ENCODE results near the gene WAPL. TPM values are rescaled to one million over a fixed set of nuclear protein-coding genes. Genes with fewer than 3 reads are reported as not detected.
"Not testable (repeated sequence)": the region's sequence is repeated elsewhere in the genome, so short reads cannot be mapped to it uniquely, and the experiment has no call there.

The WAPL gene
- total RNA-seq, 2 experiments from 2014 or later = 51.1 to 75.7 TPM

DNA sequence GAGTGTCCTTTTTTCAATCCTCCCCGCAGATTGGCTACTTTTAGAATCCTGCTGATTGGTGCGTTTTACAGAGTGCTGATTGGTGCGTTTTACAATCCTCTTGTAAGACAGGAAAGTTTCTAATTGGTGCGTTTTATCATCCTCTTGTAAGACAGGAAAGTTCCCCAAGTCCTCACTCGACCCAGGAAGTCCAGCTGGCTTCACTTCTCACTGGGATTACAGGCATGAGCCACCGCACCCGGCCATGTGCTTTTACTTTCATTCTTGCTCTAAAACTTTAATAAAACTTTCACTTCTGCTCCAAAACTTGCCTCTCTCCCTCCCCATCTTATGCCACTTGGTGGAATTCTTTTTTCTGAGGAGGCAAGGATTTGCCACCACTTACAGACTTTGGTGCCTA, 17.0 kb upstream of the WAPL start:
- POLR2A ChIA-PET = interaction anchor here (1.7 kb wide), 1 partner anchor 138 kb away, joined by 3 read pairs; no protein-coding TSS in a partner anchor
- no peaks in the 10 kb centered on the region for H3K36me3 ChIP-seq (ENCODE audit: insufficient read depth, low read length)
- no peak overlapping the region for H3K4me2 ChIP-seq (ENCODE audit: low read length)
- no peak for DNase-seq (ENCODE audit: low spot score)
- H3K4me1 ChIP-seq (ENCODE audit: insufficient read depth, low read length, poor library complexity, severe bottlenecking) = peaks cover 5% of the 10 kb centered on the region
- H3K4me3 ChIP-seq (ENCODE audit: low read depth, low read length, poor library complexity, severe bottlenecking) = no peak overlapping the region
- no peaks in the 10 kb centered on the region for H3K9me3 ChIP-seq (ENCODE audit: low read length)
- BruUV-seq (replicated peaks) = no TSS peak
- H3K79me2 ChIP-seq (ENCODE audit: insufficient read depth, low read depth, low read length) = no peaks in the 10 kb centered on the region
- H2AFZ ChIP-seq (ENCODE audit: low read length) = no peak overlapping the region
- H3K27ac ChIP-seq (ENCODE audit: low read depth, low read length, poor library complexity, severe bottlenecking) = no peak overlapping the region
- H3K9me2 ChIP-seq (ENCODE audit: insufficient read depth, low read length) = no peaks in the 10 kb centered on the region
- intact Hi-C loops (cut with micrococcal nuclease; ENCODE audit: unreplicated experiment) = no loop called here
- no peaks in the 10 kb centered on the region for H4K20me1 ChIP-seq (ENCODE audit: insufficient read depth, low read length)
- TF ChIP-seq, protein P1, sequence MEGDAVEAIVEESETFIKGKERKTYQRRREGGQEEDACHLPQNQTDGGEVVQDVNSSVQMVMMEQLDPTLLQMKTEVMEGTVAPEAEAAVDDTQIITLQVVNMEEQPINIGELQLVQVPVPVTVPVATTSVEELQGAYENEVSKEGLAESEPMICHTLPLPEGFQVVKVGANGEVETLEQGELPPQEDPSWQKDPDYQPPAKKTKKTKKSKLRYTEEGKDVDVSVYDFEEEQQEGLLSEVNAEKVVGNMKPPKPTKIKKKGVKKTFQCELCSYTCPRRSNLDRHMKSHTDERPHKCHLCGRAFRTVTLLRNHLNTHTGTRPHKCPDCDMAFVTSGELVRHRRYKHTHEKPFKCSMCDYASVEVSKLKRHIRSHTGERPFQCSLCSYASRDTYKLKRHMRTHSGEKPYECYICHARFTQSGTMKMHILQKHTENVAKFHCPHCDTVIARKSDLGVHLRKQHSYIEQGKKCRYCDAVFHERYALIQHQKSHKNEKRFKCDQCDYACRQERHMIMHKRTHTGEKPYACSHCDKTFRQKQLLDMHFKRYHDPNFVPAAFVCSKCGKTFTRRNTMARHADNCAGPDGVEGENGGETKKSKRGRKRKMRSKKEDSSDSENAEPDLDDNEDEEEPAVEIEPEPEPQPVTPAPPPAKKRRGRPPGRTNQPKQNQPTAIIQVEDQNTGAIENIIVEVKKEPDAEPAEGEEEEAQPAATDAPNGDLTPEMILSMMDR (conservative IDR thresholded peaks at IDR 0.05; ENCODE audit: low read length) = no peak
- no peak for TF ChIP-seq EZH2phosphoT487 (IDR thresholded peaks at IDR 0.05; ENCODE audit: borderline replicate concordance, low read depth, low read length)
- CTCF ChIA-PET (ENCODE audit: unreplicated experiment) = no interaction called here

DNA sequence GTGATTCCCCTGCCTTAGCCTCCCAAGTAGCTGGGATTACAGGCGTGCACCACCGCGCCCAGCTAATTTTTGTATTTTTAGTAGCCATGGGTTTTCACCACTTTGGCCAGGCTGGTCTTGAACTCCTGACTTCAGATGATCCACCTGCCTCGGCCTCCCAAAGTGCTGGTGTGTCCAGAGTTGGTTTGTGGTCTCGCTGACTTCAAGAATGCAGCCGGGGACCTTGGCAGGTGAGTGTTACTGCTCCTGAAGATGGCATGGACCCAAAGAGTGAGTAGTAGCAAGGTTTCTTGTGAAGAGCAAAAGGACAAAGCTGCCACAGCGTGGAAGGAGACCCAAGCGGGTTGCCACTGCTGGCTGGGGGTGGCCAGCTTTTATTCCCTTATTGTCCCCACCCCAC, 16.4 kb upstream of the WAPL start:
- H3K79me2 ChIP-seq (ENCODE audit: insufficient read depth, low read depth, low read length); DNase-seq (ENCODE audit: low spot score); intact Hi-C loops (cut with micrococcal nuclease; ENCODE audit: unreplicated experiment); H3K9me3 ChIP-seq (ENCODE audit: low read length); H3K4me1 ChIP-seq (ENCODE audit: insufficient read depth, low read length, poor library complexity, severe bottlenecking); BruUV-seq (replicated peaks); H3K4me3 ChIP-seq (ENCODE audit: low read depth, low read length, poor library complexity, severe bottlenecking); H2AFZ ChIP-seq (ENCODE audit: low read length); H3K4me2 ChIP-seq (ENCODE audit: low read length); CTCF ChIA-PET (ENCODE audit: unreplicated experiment); H3K27ac ChIP-seq (ENCODE audit: low read depth, low read length, poor library complexity, severe bottlenecking); H3K36me3 ChIP-seq (ENCODE audit: insufficient read depth, low read length); H4K20me1 ChIP-seq (ENCODE audit: insufficient read depth, low read length); H3K9me2 ChIP-seq (ENCODE audit: insufficient read depth, low read length): not testable (repeated sequence)
- POLR2A ChIA-PET = interaction anchor here (1.7 kb wide), 1 partner anchor 138 kb away, joined by 3 read pairs; no protein-coding TSS in a partner anchor

DNA sequence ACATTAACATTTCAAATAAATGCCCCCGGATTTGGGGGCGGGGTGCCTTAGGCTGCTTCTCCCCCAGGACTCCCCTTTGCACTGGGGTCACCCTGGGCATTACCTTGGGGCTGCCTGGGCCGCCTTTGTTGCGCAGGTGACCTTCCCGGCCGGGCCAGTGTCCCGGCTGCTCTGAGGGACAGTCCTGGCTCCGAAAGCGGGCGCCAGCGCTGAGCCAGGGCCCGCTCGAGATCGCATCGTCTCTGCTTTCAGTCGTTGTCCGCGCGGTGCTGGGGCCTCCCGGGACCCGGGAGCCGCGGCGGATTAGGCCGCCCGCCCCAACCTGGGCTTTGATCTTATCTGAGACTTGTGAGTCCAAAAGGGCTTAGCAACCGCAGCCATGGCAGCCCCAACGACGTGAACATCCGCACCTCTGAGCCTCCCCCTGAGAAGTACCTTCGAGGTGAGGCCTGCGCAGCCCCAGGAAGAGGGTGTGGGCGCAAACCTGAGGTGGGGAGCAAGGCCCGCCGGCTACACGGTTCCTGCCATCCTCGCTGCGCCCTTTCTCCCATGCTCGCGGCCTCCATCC, 14.8 kb upstream of the WAPL start:
- Histone ChIP-seq H3K36me3 (ENCODE audit: insufficient read depth, low read length) (no peaks in the 10 kb centered on the region), H3K9me3 (ENCODE audit: low read length) (no peaks in the 10 kb centered on the region), H2AFZ (ENCODE audit: low read length) (no peak overlapping the region), H3K27ac (ENCODE audit: low read depth, low read length, poor library complexity, severe bottlenecking) (no peak overlapping the region), H3K9me2 (ENCODE audit: insufficient read depth, low read length) (no peaks in the 10 kb centered on the region), H4K20me1 (ENCODE audit: insufficient read depth, low read length) (no peaks in the 10 kb centered on the region), H3K79me2 (ENCODE audit: insufficient read depth, low read depth, low read length) (no peaks in the 10 kb centered on the region), H3K4me2 (ENCODE audit: low read length) (no peak overlapping the region), H3K4me1 (ENCODE audit: insufficient read depth, low read length, poor library complexity, severe bottlenecking) (peaks cover 5% of the 10 kb centered on the region), H3K4me3 (ENCODE audit: low read depth, low read length, poor library complexity, severe bottlenecking) (no peak overlapping the region)
- no peak for DNase-seq (ENCODE audit: low spot score)
- ChIA-PET POLR2A (no interaction called here), CTCF (ENCODE audit: unreplicated experiment) (no interaction called here)
- intact Hi-C loops (cut with micrococcal nuclease; ENCODE audit: unreplicated experiment) = no loop called here
- TF ChIP-seq EZH2phosphoT487 (IDR thresholded peaks at IDR 0.05; ENCODE audit: borderline replicate concordance, low read depth, low read length) = no peak
- TF ChIP-seq, protein P1 (conservative IDR thresholded peaks at IDR 0.05; ENCODE audit: low read length) = no peak
- no TSS peak for BruUV-seq (replicated peaks)
